ENCODE results near the gene BBOX1. TPM values are rescaled to one million over a fixed set of nuclear protein-coding genes. Genes with fewer than 3 reads are reported as not detected.
A peak's percentile ranks its signal among the peaks of the same experiment; 100 is the strongest.
"Not testable (repeated sequence)": the region's sequence is repeated elsewhere in the genome, so short reads cannot be mapped to it uniquely, and the experiment has no call there.

The BBOX1 gene
- total RNA-seq, 4 donors from 2014 or later, result 0.55 TPM; not detected in 3

GRCh38 chr11:26995701-26996460 is 44.7 kb upstream of the BBOX1 start:
- Histone ChIP-seq H3K36me3 (no peaks in the 10 kb centered on the region), H3K4me3 (peak overlapping the region in 1 of 2 donors; percentile 54), H3K9me3 (no peaks in the 10 kb centered on the region), H3K27ac (peak overlapping the region; percentile 69 to 74), H3K4me1 (peaks cover 0 to 5% of the 10 kb centered on the region in 2 donors), H3K27me3 (no peaks in the 10 kb centered on the region)
- DNase-seq, result no peak
- TF ChIP-seq, protein P1, sequence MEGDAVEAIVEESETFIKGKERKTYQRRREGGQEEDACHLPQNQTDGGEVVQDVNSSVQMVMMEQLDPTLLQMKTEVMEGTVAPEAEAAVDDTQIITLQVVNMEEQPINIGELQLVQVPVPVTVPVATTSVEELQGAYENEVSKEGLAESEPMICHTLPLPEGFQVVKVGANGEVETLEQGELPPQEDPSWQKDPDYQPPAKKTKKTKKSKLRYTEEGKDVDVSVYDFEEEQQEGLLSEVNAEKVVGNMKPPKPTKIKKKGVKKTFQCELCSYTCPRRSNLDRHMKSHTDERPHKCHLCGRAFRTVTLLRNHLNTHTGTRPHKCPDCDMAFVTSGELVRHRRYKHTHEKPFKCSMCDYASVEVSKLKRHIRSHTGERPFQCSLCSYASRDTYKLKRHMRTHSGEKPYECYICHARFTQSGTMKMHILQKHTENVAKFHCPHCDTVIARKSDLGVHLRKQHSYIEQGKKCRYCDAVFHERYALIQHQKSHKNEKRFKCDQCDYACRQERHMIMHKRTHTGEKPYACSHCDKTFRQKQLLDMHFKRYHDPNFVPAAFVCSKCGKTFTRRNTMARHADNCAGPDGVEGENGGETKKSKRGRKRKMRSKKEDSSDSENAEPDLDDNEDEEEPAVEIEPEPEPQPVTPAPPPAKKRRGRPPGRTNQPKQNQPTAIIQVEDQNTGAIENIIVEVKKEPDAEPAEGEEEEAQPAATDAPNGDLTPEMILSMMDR (IDR thresholded peaks at IDR 0.05), result no peak
- TF ChIP-seq POLR2A (IDR thresholded peaks at IDR 0.05), result no peak
- intact Hi-C loops (cut with DNase I; ENCODE audit: low total_unique reads), result no loop called here

- Histone ChIP-seq H3K27me3 (no peaks in the 10 kb centered on the region), H3K4me1 (peaks cover 0 to 9% of the 10 kb centered on the region in 2 donors), H3K36me3 (no peaks in the 10 kb centered on the region), H3K4me3 (no peak overlapping the region), H3K27ac (peak overlapping the region in 1 of 2 donors; percentile 31), H3K9me3 (no peaks in the 10 kb centered on the region)
- intact Hi-C loops (cut with DNase I; ENCODE audit: low total_unique reads), result no loop called here
- TF ChIP-seq, protein P1 (IDR thresholded peaks at IDR 0.05), result no peak
- TF ChIP-seq POLR2A (IDR thresholded peaks at IDR 0.05), result no peak
- DNase-seq, result no peak
Observed at GRCh38 chr11:26997378-26997777, 43.2 kb upstream of the BBOX1 start.

DNA sequence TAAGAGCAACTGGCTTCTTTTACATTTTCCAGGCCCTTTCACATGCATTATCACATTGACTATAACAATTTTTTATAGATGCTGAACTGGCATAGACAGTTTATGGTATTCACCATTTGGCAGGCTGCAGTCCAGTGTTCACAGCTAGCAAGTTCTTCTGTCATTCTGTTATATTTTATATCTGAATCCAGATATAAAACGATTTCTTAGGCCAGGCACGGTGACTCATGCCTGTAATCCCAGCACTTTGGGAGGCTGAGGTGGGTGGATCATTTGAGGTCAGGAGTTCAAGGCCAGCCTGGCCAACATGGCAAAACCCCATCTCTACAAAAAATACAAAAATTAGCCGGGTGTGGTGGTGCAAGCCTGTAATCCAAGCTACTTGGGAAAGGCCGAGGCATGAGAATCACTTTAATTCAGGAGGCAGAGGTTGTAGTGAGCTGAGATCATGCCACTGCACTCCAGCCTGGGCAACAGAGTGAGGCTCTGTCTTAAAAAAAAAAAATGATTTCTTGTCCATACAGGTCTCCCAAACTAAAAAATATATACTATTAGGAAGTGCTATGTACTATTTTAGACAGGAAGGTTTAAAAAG is 39.4 kb upstream of the BBOX1 start:
- H3K4me1 ChIP-seq; H3K27me3 ChIP-seq; H3K4me3 ChIP-seq; intact Hi-C loops (cut with DNase I; ENCODE audit: low total_unique reads); H3K36me3 ChIP-seq; H3K9me3 ChIP-seq: not testable (repeated sequence)
- DNase-seq, result peak in 1 of 2 donors; percentile 41
- H3K27ac ChIP-seq, result peak overlapping the region; percentile 42 to 54

GRCh38 chr11:27002431-27002830 is 38.2 kb upstream of the BBOX1 start:
- TF ChIP-seq POLR2A (IDR thresholded peaks at IDR 0.05), result no peak
- TF ChIP-seq, protein P1 (IDR thresholded peaks at IDR 0.05), result no peak
- H3K9me3 ChIP-seq, result no peaks in the 10 kb centered on the region
- no peak for DNase-seq
- no peak overlapping the region for H3K4me3 ChIP-seq
- intact Hi-C loops (cut with DNase I; ENCODE audit: low total_unique reads), result no loop called here
- H3K36me3 ChIP-seq, result no peaks in the 10 kb centered on the region
- H3K4me1 ChIP-seq, result peaks cover 0 to 4% of the 10 kb centered on the region in 2 donors
- no peaks in the 10 kb centered on the region for H3K27me3 ChIP-seq
- H3K27ac ChIP-seq, result no peak overlapping the region

DNA sequence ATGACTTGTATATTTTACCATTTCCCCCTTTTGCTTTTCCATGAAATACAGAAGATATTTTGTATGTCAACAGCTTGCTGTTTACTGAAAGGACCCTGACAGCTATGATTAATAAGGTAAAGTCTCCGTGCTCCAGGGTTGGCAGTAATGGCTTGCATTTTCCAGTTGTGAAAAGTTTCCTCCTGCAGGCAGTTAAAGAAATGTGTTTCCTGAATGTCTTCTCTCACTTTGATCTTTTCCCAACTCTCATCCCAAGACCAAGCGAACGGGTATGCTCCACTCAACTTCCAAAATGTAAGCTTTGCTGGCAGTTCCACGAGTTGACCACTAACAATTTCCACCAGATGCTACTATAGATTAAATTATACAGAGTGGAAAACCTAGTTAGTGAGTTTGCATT is 37.8 kb upstream of the BBOX1 start:
- no peak overlapping the region for H3K27ac ChIP-seq
- H3K36me3 ChIP-seq, result no peaks in the 10 kb centered on the region
- H3K27me3 ChIP-seq, result no peaks in the 10 kb centered on the region
- DNase-seq, result no peak
- H3K9me3 ChIP-seq, result no peaks in the 10 kb centered on the region
- H3K4me1 ChIP-seq, result peaks cover 0 to 4% of the 10 kb centered on the region in 2 donors
- TF ChIP-seq, protein P1 (IDR thresholded peaks at IDR 0.05), result no peak
- no peak for TF ChIP-seq POLR2A (IDR thresholded peaks at IDR 0.05)
- no peak overlapping the region for H3K4me3 ChIP-seq
- intact Hi-C loops (cut with DNase I; ENCODE audit: low total_unique reads), result no loop called here
